Epithelial cell of esophagus (primary cell): Measurements from ENCODE around the gene TMEM42.
A peak's percentile ranks its signal among the peaks of the same experiment; 100 is the strongest.

Experiments used
- DNase-seq: peaks from one replicate; pipeline ENCODE4 v3.0.0; 2010; ENCODE audit warnings: low read depth
- H3K4me3 ChIP-seq: 2 replicates; pipeline ENCODE4 v1.5.1; 2011; ENCODE audit warnings: mild to moderate bottlenecking, low read length, control low read depth
- CTCF ChIP-seq: IDR thresholded peaks from 2 replicates; pipeline ENCODE4 v1.5.1; 2011; ENCODE audit warnings: low read depth, mild to moderate bottlenecking, low read length, control low read depth, inconsistent platforms; ENCODE audit not compliant: insufficient read depth; ENCODE audit errors: missing control alignments

Gene TMEM42

GRCh38 chr3:44860117-44860516, 1.6 kb upstream of the TMEM42 start:
- TF ChIP-seq CTCF, result no peak
- H3K4me3 ChIP-seq, result no peak overlapping the region
- no peak for DNase-seq

- peak; percentile 33 for DNase-seq
- peak overlapping the region; percentile 70 for H3K4me3 ChIP-seq
- TF ChIP-seq CTCF, result no peak
Observed at GRCh38 chr3:44862226-44862637, 520 bp downstream of the TMEM42 start.

GRCh38 chr3:44865272-44866035, 3.7 kb downstream of the TMEM42 start:
- no peak overlapping the region for H3K4me3 ChIP-seq
- TF ChIP-seq CTCF, result no peak
- DNase-seq, result no peak

- DNase-seq, result no peak
- TF ChIP-seq CTCF, result no peak
- no peak overlapping the region for H3K4me3 ChIP-seq
Observed at GRCh38 chr3:44867421-44868111, 5.9 kb downstream of the TMEM42 start.

GRCh38 chr3:44870375-44871061, 8.8 kb downstream of the TMEM42 start:
- H3K4me3 ChIP-seq, result no peak overlapping the region
- TF ChIP-seq CTCF, result no peak
- no peak for DNase-seq

- no peak within 1 kb of the TSS for H3K4me3 ChIP-seq
- no peak for TF ChIP-seq CTCF
- DNase-seq, result no peak
Observed at GRCh38 chr3:44874308-44874707, 12.6 kb downstream of the TMEM42 start, which contains the start of gene TGM4. Gene TGM4, plus strand, starts transcription at chr3:44874608. Its CDS starts 71 bp downstream, at chr3:44874679.
